GM12801 (cell line): Measurements from ENCODE around the gene CRB1.

ENCODE experiments used
- TF ChIP-seq, protein P1 (sequence below): IDR thresholded peaks from one replicate; pipeline ENCODE4 v1.5.1; 2011; ENCODE audit warnings: control low read depth; ENCODE audit not compliant: insufficient read length; ENCODE audit errors: extremely low read depth

Gene CRB1

DNA sequence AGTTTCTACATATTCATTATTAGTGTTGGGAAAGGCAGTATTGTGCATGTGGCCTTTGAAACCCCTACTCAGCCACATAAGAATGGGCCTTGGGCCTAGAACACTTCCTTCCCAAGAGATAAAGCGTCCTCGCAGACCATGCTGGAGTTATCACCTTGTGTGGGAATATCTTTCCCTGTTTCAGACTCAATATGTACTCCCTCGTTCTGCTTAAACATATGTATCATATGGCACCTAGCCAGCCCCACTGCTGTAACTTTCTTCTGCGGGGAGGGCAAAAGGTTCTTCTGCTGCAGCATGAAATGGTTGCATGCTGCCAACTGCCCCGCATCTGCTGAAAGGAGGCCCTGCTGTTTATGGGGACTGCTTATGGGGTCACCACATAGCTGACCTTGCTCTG is 92.0 kb downstream of the CRB1 start:
- TF ChIP-seq, protein P1, sequence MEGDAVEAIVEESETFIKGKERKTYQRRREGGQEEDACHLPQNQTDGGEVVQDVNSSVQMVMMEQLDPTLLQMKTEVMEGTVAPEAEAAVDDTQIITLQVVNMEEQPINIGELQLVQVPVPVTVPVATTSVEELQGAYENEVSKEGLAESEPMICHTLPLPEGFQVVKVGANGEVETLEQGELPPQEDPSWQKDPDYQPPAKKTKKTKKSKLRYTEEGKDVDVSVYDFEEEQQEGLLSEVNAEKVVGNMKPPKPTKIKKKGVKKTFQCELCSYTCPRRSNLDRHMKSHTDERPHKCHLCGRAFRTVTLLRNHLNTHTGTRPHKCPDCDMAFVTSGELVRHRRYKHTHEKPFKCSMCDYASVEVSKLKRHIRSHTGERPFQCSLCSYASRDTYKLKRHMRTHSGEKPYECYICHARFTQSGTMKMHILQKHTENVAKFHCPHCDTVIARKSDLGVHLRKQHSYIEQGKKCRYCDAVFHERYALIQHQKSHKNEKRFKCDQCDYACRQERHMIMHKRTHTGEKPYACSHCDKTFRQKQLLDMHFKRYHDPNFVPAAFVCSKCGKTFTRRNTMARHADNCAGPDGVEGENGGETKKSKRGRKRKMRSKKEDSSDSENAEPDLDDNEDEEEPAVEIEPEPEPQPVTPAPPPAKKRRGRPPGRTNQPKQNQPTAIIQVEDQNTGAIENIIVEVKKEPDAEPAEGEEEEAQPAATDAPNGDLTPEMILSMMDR: no peak

DNA sequence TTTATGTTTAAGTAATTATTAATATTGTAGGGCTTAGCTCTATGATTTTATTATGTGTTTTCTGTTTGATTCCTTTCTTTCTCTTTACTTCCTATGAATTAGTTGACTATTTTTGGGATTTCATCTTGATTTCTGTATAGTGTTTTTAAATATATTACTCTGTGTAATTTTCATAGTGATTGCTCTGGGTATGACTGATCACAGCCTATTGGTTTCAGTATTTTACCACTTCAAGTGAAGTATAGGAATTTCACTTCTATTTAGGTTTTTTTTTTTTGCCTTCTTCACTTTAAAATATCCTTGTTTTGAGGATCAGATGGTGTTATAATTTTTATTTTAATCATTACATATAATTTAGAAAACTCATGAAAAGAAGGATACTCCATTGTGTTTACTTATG is 94.8 kb downstream of the CRB1 start:
- TF ChIP-seq, protein P1: no peak

DNA sequence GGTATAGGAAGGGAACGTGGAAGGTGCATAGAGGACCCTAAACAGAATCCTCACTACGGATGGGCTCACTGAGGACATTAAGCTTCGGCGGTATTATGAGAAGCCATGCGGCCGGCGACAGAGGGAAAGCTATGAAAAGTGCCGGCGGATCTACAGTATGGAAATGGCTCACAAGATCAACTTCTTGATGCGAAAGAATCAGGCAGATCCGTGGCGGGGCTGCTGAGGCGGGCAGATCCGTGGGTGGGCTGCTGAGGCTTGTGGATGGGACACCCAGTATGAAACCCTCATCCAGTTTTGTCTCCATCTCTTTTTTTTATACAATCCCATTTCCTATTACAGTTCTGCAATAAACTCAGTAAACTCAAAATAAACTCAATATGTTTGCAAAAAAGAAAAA is 95.8 kb downstream of the CRB1 start:
- TF ChIP-seq, protein P1: no peak

DNA sequence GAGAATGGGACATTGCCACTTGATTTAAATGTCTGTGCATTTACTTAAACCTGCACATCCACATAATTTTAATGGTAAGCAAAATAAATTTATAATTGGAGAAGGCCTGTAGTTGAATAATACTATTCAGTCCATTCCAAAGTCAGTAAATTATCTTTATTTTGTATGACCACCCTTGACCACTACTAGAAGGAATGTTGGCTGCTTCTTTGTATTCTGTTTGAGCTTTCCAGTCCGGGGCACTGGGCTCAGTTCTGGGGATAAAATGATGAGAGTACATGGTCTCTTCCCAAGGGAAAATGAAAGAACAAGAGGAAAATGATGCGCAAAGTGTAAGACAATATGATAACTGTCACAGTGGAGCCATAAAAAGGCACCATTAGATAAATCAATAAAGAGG is 98.9 kb downstream of the CRB1 start:
- TF ChIP-seq, protein P1: no peak

DNA sequence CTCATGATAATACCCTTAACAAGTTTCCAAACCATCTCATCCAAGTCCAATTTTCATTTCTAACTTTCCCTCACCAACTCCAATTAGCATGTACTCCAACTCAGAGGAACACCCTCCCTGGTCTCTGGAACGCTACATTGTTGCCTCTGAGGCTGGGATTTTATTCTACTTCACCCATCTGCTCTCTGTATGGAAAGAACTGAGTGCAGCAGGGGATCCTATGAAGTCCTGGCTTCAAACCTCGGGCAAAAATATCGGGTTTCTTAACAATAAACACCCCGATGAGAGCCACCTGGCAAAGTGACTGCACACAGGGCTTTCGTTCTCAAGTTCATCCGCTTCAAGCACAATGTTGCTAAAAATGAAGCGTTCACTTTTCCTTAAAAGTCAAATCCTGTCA is 99.6 kb downstream of the CRB1 start:
- TF ChIP-seq, protein P1: no peak

DNA sequence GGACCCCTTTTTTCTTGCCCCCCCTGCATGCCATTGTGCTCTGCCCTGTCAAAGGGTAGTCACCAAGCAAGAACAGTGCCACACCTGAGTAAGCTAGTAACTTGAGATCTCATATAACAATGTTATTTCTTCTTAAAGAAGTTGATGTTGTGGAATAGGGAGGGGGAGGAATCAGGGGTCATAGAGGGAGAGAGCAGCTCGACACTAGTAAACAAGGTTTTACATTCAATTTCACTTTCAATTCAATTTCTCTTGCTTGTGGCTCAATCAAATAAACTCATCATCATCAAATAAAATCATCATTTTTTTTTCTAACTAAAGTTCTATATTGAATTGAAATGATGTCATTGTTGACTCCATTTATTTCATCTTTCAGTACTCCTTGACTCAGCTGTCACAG is 106.4 kb downstream of the CRB1 start:
- TF ChIP-seq, protein P1: no peak

DNA sequence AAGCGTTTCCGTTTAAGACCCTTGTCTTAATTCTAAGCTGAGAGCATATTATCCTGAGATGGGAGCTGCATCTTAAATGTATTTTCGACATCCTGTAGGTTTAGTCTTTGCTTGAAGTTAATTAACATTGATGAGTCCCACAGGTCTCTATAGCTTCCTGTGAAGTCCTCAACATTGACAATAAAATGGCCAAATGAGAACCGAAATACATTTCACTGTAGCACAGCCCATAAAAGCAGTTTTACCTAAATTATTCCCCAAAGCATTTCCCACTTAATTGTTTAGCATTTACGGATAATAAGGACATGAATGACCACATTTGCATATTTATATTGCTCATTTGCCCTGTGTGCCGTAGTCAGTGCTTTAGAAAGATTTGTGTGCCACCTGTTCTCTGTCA is 116.4 kb downstream of the CRB1 start:
- TF ChIP-seq, protein P1: no peak

DNA sequence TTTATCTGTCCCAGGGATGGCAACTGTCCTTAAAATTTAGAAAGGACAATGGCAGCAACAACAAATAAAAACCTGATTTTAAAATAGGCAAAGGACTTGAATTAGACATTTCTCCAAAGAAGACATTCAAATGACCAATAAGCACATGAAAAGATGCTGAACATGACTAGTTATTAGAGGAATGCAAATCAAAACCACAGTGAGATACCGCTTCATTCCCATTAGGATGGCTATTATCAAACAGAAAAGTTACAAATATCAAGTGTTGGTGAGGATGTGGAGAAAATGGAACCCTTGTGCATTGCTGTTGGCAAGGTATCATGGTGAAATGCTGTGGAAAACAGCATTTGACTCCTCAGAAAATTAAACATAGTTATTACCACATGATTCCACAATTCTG is 120.7 kb downstream of the CRB1 start:
- TF ChIP-seq, protein P1: no peak
